Motor neuron (in vitro differentiated cells): ENCODE measurements around the gene HTR1D. TPM values are rescaled to one million over a fixed set of nuclear protein-coding genes. Genes with fewer than 3 reads are reported as not detected.

Source experiments
- ATAC-seq, 8 experiments: fragments of 200-7000 bp; cut with Tn5 transposase; replicated peaks in 6 of 8; 2 replicates each; pipeline ENCODE4 v1.8.0; 2021; ENCODE audit warnings: mild to moderate bottlenecking in 8 of 8, moderate library complexity in 8 of 8
- H3K27ac ChIP-seq, 2 donors: fragments of 250-450 bp; sonication (Bioruptor Pico); 2 replicates each; pipeline ENCODE4 v1.9.0; 2021; ENCODE audit warnings: antibody characterized with exemption in 2 of 2, mild to moderate bottlenecking in 2 of 2, moderate library complexity in 1 of 2
- H3K4me1 ChIP-seq, 2 donors: fragments of 250-450 bp; sonication (Bioruptor Pico); replicated peaks in 1 of 2; 2 replicates each; pipeline ENCODE4 v1.6.1; 2021; ENCODE audit warnings: antibody characterized with exemption in 2 of 2, mild to moderate bottlenecking in 2 of 2, moderate library complexity in 1 of 2
- H3K4me3 ChIP-seq, 5 donors: fragments of 250-450 bp; sonication (Bioruptor Pico); 2 replicates each; pipeline ENCODE4 v1.9.0; 2021; ENCODE audit warnings: antibody characterized with exemption in 5 of 5, mild to moderate bottlenecking in 5 of 5, moderate library complexity in 4 of 5
- WGBS, 10 experiments: fragments of 450-650 bp; shearing (Covaris generic); methylation state at CpG; one replicate each; pipeline ENCODE4 v1.0.0; 2022; 5-methylcytosine and 5-hydroxymethylcytosine counted together
- in situ Hi-C, 9 experiments: fragments of 400-800 bp; cut with MboI; loops; one replicate each; pipeline ENCODE4 v1.15.0; 2021; ENCODE audit warnings: low sequenced_read_pairs in 9 of 9, low pct_unique_long_range_greater_than_20kb in 2 of 9; ENCODE audit not compliant: unreplicated experiment in 9 of 9
- total RNA-seq, 8 experiments: library from RNA; unstranded; fragments of 300-600 nt; gene quantifications; 2 replicates each; pipeline versions ENCODE4 v1.2.3 to v1.2.4, GENCODE V29; 2022

Gene HTR1D
- total RNA-seq, 8 experiments from 2014 or later, result 0.17 to 17.7 (median 8.2) TPM; not detected in 1

DNA sequence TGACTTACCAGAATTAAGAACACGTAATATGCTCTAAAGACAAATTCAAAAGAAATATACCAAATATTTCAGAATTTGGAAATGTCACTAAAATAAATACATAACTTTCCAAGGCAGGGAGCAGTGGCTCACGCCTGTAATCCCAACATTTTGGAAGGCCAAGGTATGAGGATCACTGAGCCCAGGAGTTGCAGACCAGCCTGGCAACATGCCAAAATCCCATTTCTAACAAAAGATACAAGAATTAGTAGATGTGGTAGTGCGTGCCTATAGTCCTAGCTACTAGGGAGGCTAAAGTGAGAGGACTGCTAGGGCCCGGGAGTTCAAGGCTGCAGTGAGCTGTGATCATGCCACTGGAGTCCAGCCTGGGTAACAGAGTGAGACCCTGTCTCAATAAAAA, 60.4 kb downstream of the HTR1D start:
- in situ Hi-C loops, result no loop called here
- no peak for ATAC-seq
- H3K4me3 ChIP-seq, result no peak overlapping the region

DNA sequence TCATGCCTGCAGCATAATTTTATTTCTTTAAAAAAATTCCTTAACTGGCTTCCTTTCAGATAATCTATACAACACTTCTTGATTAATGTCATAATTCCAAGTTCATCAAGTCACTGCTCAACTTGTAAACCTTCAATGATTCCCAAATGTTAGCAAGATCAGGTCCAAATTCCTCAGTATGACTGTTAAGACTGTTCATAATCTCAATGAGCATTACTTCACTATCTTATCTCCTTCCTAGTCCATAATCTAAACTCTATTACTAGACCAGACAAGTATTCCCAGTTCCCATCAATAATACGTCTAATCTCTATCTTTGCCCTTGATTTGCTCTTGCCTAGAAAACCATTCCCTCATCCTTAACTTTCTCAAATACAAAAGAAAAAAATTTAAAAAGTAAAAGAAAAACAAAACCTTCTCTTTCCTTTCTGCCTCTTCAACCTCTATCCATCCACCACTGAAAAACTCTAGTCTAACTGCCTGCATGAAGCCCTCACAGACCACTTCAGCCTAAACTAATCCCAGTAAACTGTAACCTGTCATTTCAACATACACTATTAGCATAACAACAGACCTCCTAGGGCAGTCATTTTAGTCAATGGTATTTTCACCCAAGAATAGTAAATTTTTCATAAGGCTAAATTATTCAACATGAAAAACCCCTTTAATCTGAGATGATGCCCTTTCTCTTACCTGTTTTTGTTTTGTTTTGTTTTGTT, 64.2 kb downstream of the HTR1D start:
- no peak for ATAC-seq
- Histone ChIP-seq H3K4me1 (no peaks in the 10 kb centered on the region), H3K27ac (no peak overlapping the region), H3K4me3 (no peak overlapping the region)
- 92 to 100% (median 100%) methylated on average over 1 of the region's 1 CpG; no CpG with 5 or more reads in 2 of the 10 experiments for WGBS, 10 experiments
- in situ Hi-C loops, result no loop called here

More for the DNA sequence above, 60.4 kb downstream of the HTR1D start:
- no peak overlapping the region for H3K27ac ChIP-seq
- 91 to 100% (median 100%) methylated on average over 1 to 4 of the region's 4 CpGs; no CpG with 5 or more reads in 3 of the 10 experiments for whole genome bisulfite sequencing, 10 experiments
- no peaks in the 10 kb centered on the region for H3K4me1 ChIP-seq

GRCh38 chr1:23150742-23151141, 66.6 kb downstream of the HTR1D start:
- 20 to 98% (median 90%) methylated on average over 1 to 5 of the region's 5 CpGs for WGBS, 10 experiments
- H3K4me3 ChIP-seq, result no peak overlapping the region
- no peak overlapping the region for H3K27ac ChIP-seq
- no peaks in the 10 kb centered on the region for H3K4me1 ChIP-seq
- in situ Hi-C loops, result no loop called here
- ATAC-seq, result no peak

DNA sequence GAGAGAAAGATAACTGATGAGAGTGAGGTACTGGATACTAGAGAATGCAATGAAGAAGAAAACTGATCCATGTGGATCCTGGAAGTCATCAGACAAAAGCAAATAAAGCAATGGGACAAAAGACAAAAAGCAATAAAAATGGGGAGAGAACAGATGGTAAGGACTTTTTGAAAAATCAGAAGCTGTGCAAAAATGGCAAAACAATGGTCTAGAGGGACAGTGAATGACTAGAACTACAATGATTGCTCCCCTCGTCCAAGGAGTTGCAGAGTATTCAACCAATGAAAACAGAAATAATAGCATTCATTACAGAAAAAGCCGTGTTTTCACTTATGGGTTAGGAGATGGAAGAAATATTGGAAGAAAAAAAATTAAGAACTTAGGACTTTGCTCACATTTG, 67.2 kb downstream of the HTR1D start:
- in situ Hi-C loops, result no loop called here
- no peak for ATAC-seq
- Histone ChIP-seq H3K27ac (no peak overlapping the region), H3K4me1 (no peaks in the 10 kb centered on the region), H3K4me3 (no peak overlapping the region)
- WGBS, 10 experiments, result 28 to 100% (median 64%) methylated on average over 1 to 2 of the region's 2 CpGs

GRCh38 chr1:23149114-23149513, 68.2 kb downstream of the HTR1D start:
- H3K4me3 ChIP-seq, result no peak overlapping the region
- 13 to 100% (median 87%) methylated on average over 1 of the region's 1 CpG for WGBS, 10 experiments
- in situ Hi-C loops, result no loop called here
- ATAC-seq, result no peak
- H3K4me1 ChIP-seq, result no peaks in the 10 kb centered on the region
- no peak overlapping the region for H3K27ac ChIP-seq

DNA sequence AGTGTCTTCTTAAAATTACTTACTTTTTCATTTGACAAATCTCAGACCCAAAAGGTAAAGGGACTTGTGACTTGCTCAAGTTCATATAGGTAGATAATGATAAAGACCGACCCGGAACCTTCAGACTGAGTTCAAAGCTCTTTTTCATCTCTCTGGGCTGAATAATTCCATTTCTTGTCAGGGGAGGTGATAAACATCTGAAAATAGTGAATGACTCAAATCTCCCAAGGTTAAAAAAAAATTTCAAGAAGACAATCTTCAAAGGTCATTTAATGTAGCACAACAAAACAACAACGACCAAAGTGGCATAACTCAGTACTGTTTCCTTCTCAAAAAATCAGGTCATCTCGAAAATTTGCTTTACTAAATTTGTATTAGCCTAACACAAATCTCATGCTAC, 69.2 kb downstream of the HTR1D start:
- 67 to 100% (median 94%) methylated on average over 1 to 4 of the region's 4 CpGs; no CpG with 5 or more reads in 1 of the 10 experiments for WGBS, 10 experiments
- no peak for ATAC-seq

More for the DNA sequence above, 69.2 kb downstream of the HTR1D start:
- Histone ChIP-seq H3K4me3 (no peak overlapping the region), H3K27ac (no peak overlapping the region), H3K4me1 (no peaks in the 10 kb centered on the region)
- in situ Hi-C loops, result no loop called here

Other genes with a start within 250 kb of the HTR1D start
- under 1 TPM in 1 of 8 experiments, not detected in 7; 0.13 TPM for gene LACTBL1, start 244.6 kb downstream of the HTR1D start, total RNA-seq
- gene TEX46, start 201.7 kb downstream of the HTR1D start, total RNA-seq, result 1 to 10 TPM in 1 of 8 experiments, not detected in 7; 1.9 TPM
- 100 to 1,000 TPM in 7 of 8 experiments, 10 to 100 TPM in 1; 64.1 to 405 (median 158) TPM for gene KDM1A, start 198.0 kb downstream of the HTR1D start, total RNA-seq
- gene LUZP1, start 48.6 kb downstream of the HTR1D start, total RNA-seq, result 10 to 100 TPM; 11.7 to 31.1 (median 17.7) TPM
- 100 to 1,000 TPM in 7 of 8 experiments, 10 to 100 TPM in 1; 68.9 to 317 (median 180) TPM for gene HNRNPR, start 126.8 kb upstream of the HTR1D start, total RNA-seq
- gene ZNF436, start 152.3 kb upstream of the HTR1D start, total RNA-seq, result 10 to 100 TPM in 7 of 8 experiments, 1 to 10 TPM in 1; 7.2 to 76.9 (median 27.5) TPM
- gene TCEA3, start 207.2 kb upstream of the HTR1D start, total RNA-seq, result 10 to 100 TPM in 2 of 8 experiments, 1 to 10 TPM in 6; 1.6 to 17.6 (median 2.9) TPM